ENCODE results near the gene SSC4D. TPM values are rescaled to one million over a fixed set of nuclear protein-coding genes. Genes with fewer than 3 reads are reported as not detected.

The SSC4D gene
- polyA plus RNA-seq, 1 donor from 2014 or later: 2.5 TPM

DNA sequence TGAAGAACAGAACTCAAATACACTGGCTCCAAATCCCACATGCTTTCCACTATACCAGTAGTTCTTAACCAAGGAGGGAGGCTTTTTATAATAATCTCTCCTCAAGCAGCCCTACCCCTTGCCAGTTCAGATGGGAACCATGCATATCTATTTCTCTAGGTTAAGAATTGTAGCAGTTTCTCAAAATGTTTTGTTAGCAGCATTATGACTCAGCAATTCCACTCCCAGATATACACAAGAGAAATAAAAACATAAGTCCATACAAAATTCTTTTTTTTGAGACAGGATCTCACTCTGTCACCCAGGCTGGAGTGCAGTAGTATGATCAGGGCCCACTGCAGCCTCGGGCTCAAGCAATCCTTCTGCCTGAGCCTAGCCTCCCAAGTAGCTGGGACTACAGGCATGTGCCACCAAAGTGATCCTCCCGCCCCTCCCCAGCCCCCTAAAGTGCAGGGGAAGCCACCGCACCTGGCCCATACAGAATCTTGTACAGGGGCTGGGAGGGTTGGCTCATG, 68.8 kb downstream of the SSC4D start:
- no peaks in the 10 kb centered on the region for H3K36me3 ChIP-seq (ENCODE audit: insufficient read depth, low read length)
- no peak overlapping the region for H3K9ac ChIP-seq (ENCODE audit: low read length)
- no peaks in the 10 kb centered on the region for H3K9me3 ChIP-seq (ENCODE audit: low read length)
- H3F3A ChIP-seq (ENCODE audit: insufficient read depth, low read length, poor library complexity, severe bottlenecking): peaks cover 3% of the 10 kb centered on the region
- H3K9me2 ChIP-seq (ENCODE audit: insufficient read depth, low read length): no peaks in the 10 kb centered on the region
- TF ChIP-seq TAF1 (IDR thresholded peaks at IDR 0.05; ENCODE audit: low read depth) (no peak), EZH2 (IDR thresholded peaks at IDR 0.05; ENCODE audit: borderline replicate concordance, insufficient read depth, low read length, poor library complexity, severe bottlenecking) (no peak), RAD21 (conservative IDR thresholded peaks at IDR 0.05) (no peak), MXI1 (conservative IDR thresholded peaks at IDR 0.05; ENCODE audit: poor library complexity, severe bottlenecking) (no peak), POLR2AphosphoS5 (IDR thresholded peaks at IDR 0.05) (no peak), EP300 (conservative IDR thresholded peaks at IDR 0.05; ENCODE audit: poor library complexity, severe bottlenecking) (no peak), SMC3 (conservative IDR thresholded peaks at IDR 0.05; ENCODE audit: poor library complexity) (no peak)
- TF ChIP-seq, protein P1, sequence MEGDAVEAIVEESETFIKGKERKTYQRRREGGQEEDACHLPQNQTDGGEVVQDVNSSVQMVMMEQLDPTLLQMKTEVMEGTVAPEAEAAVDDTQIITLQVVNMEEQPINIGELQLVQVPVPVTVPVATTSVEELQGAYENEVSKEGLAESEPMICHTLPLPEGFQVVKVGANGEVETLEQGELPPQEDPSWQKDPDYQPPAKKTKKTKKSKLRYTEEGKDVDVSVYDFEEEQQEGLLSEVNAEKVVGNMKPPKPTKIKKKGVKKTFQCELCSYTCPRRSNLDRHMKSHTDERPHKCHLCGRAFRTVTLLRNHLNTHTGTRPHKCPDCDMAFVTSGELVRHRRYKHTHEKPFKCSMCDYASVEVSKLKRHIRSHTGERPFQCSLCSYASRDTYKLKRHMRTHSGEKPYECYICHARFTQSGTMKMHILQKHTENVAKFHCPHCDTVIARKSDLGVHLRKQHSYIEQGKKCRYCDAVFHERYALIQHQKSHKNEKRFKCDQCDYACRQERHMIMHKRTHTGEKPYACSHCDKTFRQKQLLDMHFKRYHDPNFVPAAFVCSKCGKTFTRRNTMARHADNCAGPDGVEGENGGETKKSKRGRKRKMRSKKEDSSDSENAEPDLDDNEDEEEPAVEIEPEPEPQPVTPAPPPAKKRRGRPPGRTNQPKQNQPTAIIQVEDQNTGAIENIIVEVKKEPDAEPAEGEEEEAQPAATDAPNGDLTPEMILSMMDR (IDR thresholded peaks at IDR 0.05; ENCODE audit: poor library complexity, severe bottlenecking): no peak
- TF ChIP-seq, protein P2, sequence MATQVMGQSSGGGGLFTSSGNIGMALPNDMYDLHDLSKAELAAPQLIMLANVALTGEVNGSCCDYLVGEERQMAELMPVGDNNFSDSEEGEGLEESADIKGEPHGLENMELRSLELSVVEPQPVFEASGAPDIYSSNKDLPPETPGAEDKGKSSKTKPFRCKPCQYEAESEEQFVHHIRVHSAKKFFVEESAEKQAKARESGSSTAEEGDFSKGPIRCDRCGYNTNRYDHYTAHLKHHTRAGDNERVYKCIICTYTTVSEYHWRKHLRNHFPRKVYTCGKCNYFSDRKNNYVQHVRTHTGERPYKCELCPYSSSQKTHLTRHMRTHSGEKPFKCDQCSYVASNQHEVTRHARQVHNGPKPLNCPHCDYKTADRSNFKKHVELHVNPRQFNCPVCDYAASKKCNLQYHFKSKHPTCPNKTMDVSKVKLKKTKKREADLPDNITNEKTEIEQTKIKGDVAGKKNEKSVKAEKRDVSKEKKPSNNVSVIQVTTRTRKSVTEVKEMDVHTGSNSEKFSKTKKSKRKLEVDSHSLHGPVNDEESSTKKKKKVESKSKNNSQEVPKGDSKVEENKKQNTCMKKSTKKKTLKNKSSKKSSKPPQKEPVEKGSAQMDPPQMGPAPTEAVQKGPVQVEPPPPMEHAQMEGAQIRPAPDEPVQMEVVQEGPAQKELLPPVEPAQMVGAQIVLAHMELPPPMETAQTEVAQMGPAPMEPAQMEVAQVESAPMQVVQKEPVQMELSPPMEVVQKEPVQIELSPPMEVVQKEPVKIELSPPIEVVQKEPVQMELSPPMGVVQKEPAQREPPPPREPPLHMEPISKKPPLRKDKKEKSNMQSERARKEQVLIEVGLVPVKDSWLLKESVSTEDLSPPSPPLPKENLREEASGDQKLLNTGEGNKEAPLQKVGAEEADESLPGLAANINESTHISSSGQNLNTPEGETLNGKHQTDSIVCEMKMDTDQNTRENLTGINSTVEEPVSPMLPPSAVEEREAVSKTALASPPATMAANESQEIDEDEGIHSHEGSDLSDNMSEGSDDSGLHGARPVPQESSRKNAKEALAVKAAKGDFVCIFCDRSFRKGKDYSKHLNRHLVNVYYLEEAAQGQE (IDR thresholded peaks at IDR 0.05; ENCODE audit: borderline replicate concordance): no peak
- H3K4me3 ChIP-seq (ENCODE audit: low read length): no peak overlapping the region
- peaks cover 96% of the 10 kb centered on the region for H3K79me2 ChIP-seq (replicated peaks; ENCODE audit: insufficient read depth, low read length)
- H4K20me1 ChIP-seq (ENCODE audit: insufficient read depth): peaks cover 68% of the 10 kb centered on the region
- no peak overlapping the region for H3K27ac ChIP-seq (ENCODE audit: low read length)
- no peak overlapping the region for H2AFZ ChIP-seq (ENCODE audit: low read depth, low read length)
- H3K4me2 ChIP-seq (ENCODE audit: low read length): no peak overlapping the region
- no peaks in the 10 kb centered on the region for H3K27me3 ChIP-seq (ENCODE audit: insufficient read depth, low read depth, low read length)

Other genes starting within 250 kb of the SSC4D start
- gene SRRM3, start 207.8 kb downstream of the SSC4D start, polyA plus RNA-seq: 34.9 and 36.3 TPM in 2 replicates
- gene HSPB1, start 107.0 kb downstream of the SSC4D start, polyA plus RNA-seq: 1.4 and 1.8 TPM in 2 replicates
- 276 and 284 TPM in 2 replicates for gene YWHAG, start 50.7 kb downstream of the SSC4D start, polyA plus RNA-seq
- not detected in 2 replicates for gene ZP3, start 15.3 kb upstream of the SSC4D start, polyA plus RNA-seq
- 2.3 and 2.4 TPM in 2 replicates for gene DTX2, start 52.0 kb upstream of the SSC4D start, polyA plus RNA-seq
- 0.88 TPM in 1 of 2 replicates, not detected in the other for gene UPK3B, start 100.9 kb upstream of the SSC4D start, polyA plus RNA-seq
- 0.81 and 1.2 TPM in 2 replicates for gene SPDYE16, start 133.6 kb upstream of the SSC4D start, polyA plus RNA-seq
- gene POMZP3, start 217.6 kb upstream of the SSC4D start, polyA plus RNA-seq: 1.4 and 7.0 TPM in 2 replicates